Kidney (tissue), 14 donors: Measurements from ENCODE around the gene PRKAR1B. TPM values are rescaled to one million over a fixed set of nuclear protein-coding genes. Genes with fewer than 3 reads are reported as not detected.

ENCODE experiments used
- DNase-seq, 5 donors: peaks; one replicate each; pipeline ENCODE4 v3.0.0-alpha.2; 2013 to 2020
- FAIRE-seq: peaks from 2 replicates; lab custom pipeline; 2012; peaks lifted over from hg19 to GRCh38; lab: Jason Lieb, UNC
- H3K27ac ChIP-seq, 2 donors: one replicate each; pipeline ENCODE4 v1.7.0; 2013; ENCODE audit warnings: low read depth in 2 of 2, low read length in 2 of 2, inconsistent platforms in 1 of 2
- H3K27me3 ChIP-seq: one replicate; pipeline ENCODE4 v1.7.1; 2013; ENCODE audit warnings: low read length, inconsistent platforms; ENCODE audit not compliant: control insufficient read depth, insufficient read depth
- H3K36me3 ChIP-seq, 3 donors: one replicate each; pipeline versions ENCODE4 v1.7.0 to v1.7.1; 2013; ENCODE audit warnings: low read length in 3 of 3, control low read depth in 1 of 3, inconsistent platforms in 1 of 3; ENCODE audit not compliant: insufficient read depth in 3 of 3, control insufficient read depth in 2 of 3
- H3K4me1 ChIP-seq, 3 donors: one replicate each; pipeline versions ENCODE4 v1.7.0 to v1.7.1; 2013; ENCODE audit warnings: low read length in 3 of 3, inconsistent platforms in 1 of 3, low read depth in 1 of 3; ENCODE audit not compliant: control insufficient read depth in 2 of 3, insufficient read depth in 2 of 3
- H3K4me3 ChIP-seq, 3 donors: one replicate each; pipeline versions ENCODE4 v1.7.0 to v1.8.1; 2013; ENCODE audit warnings: low read length in 3 of 3, control low read depth in 1 of 3, inconsistent platforms in 1 of 3
- H3K9ac ChIP-seq, 3 donors: one replicate each; pipeline versions ENCODE4 v1.7.0 to v1.7.1; 2013; ENCODE audit warnings: low read length in 3 of 3, control low read depth in 1 of 3, inconsistent platforms in 1 of 3
- H3K9me3 ChIP-seq, 3 donors: one replicate each; pipeline versions ENCODE4 v1.7.0 to v1.7.1; 2013; ENCODE audit warnings: low read length in 3 of 3, control low read depth in 1 of 3, inconsistent platforms in 1 of 3; ENCODE audit not compliant: control insufficient read depth in 2 of 3, insufficient read depth in 1 of 3
- intact Hi-C: fragments of 100-400 bp; cut with DNase I; formaldehyde crosslinking; loops from one replicate; pipeline ENCODE4 v1.11.1; 2022
- polyA plus RNA-seq: library from polyadenylated mRNA; stranded (reverse); fragments of 350-450 nt; fragmentation: Illumina TruSeq; extraction: RNeasy Lipid Tissue Mini Kit (QIAGEN cat#74804); gene quantifications from one replicate; pipeline ENCODE4 v1.2.3, GENCODE V29; 2014; ENCODE audit warnings: low read depth, low replicate concordance; ENCODE audit not compliant: insufficient read depth
- total RNA-seq: library from RNA; stranded (reverse); fragmentation: NEBNext Ultra II Directional; extraction: Animal tissue kit (Norgen Biotek cat#: 25700); gene quantifications from one replicate; pipeline ENCODE4 v1.2.1, GENCODE V29; 2021
- TF ChIP-seq, protein P1 (sequence below): IDR thresholded peaks from 3 replicates; pipeline ENCODE4 v1.5.1; 2012; ENCODE audit warnings: mild to moderate bottlenecking, moderate library complexity, borderline replicate concordance; ENCODE audit not compliant: insufficient read depth; ENCODE audit errors: extremely low read depth
- donor health status: control.
- donor health status: control.
- donor health status: control.
- donor health status: control.
- donor health status: control.
- donor health status: DM: yes; HTN: yes; CAD: no.
- donor health status: Normal renal cell carcinoma (clear cell type).

PRKAR1B gene
- total and polyA plus RNA-seq, 2 donors from 2014 or later, result 15.9 to 21.4 TPM

- Histone ChIP-seq H3K9me3 (peaks cover 0 to 5% (median 0%) of the 10 kb centered on the region in 3 donors), H3K4me1 (peaks cover 0 to 3% (median 0%) of the 10 kb centered on the region in 3 donors), H3K27me3 (no peaks in the 10 kb centered on the region), H3K27ac (no peak overlapping the region), H3K36me3 (no peaks in the 10 kb centered on the region), H3K4me3 (no peak overlapping the region), H3K9ac (no peak overlapping the region)
- TF ChIP-seq, protein P1, sequence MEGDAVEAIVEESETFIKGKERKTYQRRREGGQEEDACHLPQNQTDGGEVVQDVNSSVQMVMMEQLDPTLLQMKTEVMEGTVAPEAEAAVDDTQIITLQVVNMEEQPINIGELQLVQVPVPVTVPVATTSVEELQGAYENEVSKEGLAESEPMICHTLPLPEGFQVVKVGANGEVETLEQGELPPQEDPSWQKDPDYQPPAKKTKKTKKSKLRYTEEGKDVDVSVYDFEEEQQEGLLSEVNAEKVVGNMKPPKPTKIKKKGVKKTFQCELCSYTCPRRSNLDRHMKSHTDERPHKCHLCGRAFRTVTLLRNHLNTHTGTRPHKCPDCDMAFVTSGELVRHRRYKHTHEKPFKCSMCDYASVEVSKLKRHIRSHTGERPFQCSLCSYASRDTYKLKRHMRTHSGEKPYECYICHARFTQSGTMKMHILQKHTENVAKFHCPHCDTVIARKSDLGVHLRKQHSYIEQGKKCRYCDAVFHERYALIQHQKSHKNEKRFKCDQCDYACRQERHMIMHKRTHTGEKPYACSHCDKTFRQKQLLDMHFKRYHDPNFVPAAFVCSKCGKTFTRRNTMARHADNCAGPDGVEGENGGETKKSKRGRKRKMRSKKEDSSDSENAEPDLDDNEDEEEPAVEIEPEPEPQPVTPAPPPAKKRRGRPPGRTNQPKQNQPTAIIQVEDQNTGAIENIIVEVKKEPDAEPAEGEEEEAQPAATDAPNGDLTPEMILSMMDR, result no peak
- no peak for FAIRE-seq
- intact Hi-C loops, result no loop called here
- no peak for DNase-seq
Observed at GRCh38 chr7:536231-536630, 190.8 kb downstream of the PRKAR1B start.

DNA sequence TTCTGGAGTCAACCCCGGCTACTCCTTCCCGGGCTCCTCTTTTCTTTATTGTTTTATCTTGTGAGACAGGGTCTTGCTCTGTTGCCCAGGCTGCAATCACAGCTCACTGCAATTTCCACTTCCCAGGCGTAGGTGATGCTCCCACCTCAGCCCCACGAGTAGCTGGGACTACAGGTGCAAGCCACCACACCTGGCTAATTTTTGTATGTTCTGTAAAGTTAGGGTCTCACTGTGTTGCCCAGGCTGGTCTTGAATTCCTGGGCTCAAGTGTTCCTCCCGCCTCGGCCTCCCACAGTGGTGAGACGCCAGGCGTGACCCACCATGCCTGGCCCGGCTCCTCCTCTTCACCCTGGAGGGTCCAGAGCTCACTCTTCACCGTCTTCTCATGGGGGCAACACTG lies 192.1 kb downstream of the PRKAR1B start:
- intact Hi-C loops, result no loop called here
- Histone ChIP-seq H3K9ac (no peak overlapping the region), H3K4me3 (no peak overlapping the region), H3K9me3 (no peaks in the 10 kb centered on the region), H3K4me1 (peaks cover 0 to 3% (median 0%) of the 10 kb centered on the region in 3 donors), H3K27ac (no peak overlapping the region), H3K36me3 (no peaks in the 10 kb centered on the region), H3K27me3 (no peaks in the 10 kb centered on the region)
- TF ChIP-seq, protein P1, result no peak
- FAIRE-seq, result no peak
- no peak for DNase-seq

DNA sequence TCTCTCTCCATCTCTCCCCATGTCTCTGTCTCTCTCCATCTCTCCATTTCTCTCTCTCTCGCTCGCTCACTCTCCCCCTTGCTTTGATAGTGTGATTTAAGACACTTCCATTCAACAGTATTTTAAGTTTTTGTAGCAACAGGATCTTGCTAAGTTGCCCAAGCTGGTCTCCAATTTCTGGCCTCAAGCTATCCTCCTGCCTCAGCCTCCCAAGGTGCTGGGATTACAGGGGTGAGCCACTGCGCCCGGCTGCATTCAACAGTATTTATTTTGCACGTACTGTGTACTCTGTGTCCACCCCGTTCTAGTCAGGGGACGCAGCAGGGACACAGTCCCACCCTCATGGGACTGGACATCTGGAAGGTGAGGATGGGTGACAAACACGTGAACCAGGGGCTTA lies 193.0 kb downstream of the PRKAR1B start:
- no peaks in the 10 kb centered on the region for H3K9me3 ChIP-seq
- H3K36me3 ChIP-seq, result no peaks in the 10 kb centered on the region
- H3K27me3 ChIP-seq, result no peaks in the 10 kb centered on the region
- TF ChIP-seq, protein P1, result no peak
- FAIRE-seq (no peak), DNase-seq (no peak)
- H3K4me3 ChIP-seq, result no peak overlapping the region
- H3K27ac ChIP-seq, result no peak overlapping the region
- peaks cover 0 to 3% (median 0%) of the 10 kb centered on the region in 3 donors for H3K4me1 ChIP-seq
- intact Hi-C loops, result no loop called here
- no peak overlapping the region for H3K9ac ChIP-seq

GRCh38 chr7:533266-533665 lies 193.8 kb downstream of the PRKAR1B start:
- FAIRE-seq, result no peak
- no peak for DNase-seq
- intact Hi-C loops, result no loop called here
- no peak overlapping the region for H3K27ac ChIP-seq
- no peaks in the 10 kb centered on the region for H3K36me3 ChIP-seq
- peaks cover 0 to 3% (median 0%) of the 10 kb centered on the region in 3 donors for H3K4me1 ChIP-seq
- no peak overlapping the region for H3K4me3 ChIP-seq
- no peaks in the 10 kb centered on the region for H3K27me3 ChIP-seq
- no peak overlapping the region for H3K9ac ChIP-seq
- TF ChIP-seq, protein P1, result no peak
- no peaks in the 10 kb centered on the region for H3K9me3 ChIP-seq
